ENCODE results near the gene CACNA1I. TPM values are rescaled to one million over a fixed set of nuclear protein-coding genes. Genes with fewer than 3 reads are reported as not detected.
"Not testable (repeated sequence)": the region's sequence is repeated elsewhere in the genome, so short reads cannot be mapped to it uniquely, and the experiment has no call there.

CACNA1I gene
- total RNA-seq, 1 experiment from 2014 or later: 0.02 TPM

DNA sequence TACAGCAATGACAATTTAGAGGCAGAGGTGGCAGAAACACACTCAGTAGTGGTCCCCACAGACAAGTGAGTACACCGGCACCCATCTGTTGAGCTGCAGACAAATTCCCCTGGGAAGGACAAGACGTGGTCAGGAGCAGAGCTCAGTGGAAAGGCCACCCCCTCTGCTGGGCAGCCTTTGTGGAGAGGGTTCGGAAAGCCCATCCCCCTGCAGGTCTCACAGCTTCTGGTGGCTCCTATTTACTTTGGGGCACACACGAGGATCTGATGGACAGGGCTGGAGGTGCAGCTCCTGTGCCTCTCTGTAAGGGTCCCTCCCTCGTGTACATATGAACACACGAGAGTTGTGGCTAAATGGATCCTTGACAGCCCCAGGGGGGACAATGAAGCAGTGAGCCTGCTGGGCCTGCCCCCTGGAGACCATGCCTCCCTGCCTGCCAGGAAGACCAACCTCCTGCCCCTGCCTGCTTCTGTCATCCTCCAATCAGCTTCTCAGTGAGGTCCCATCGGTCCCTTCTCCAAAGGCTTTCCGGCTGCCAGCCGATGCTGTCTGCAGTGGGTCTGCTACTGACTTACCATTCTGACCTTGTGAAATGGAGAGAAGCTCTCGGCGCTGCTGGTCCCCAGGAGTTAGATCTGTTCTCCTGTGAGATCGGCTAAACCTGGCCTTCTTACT lies 161.5 kb downstream of the CACNA1I start:
- TF ChIP-seq, protein P1, sequence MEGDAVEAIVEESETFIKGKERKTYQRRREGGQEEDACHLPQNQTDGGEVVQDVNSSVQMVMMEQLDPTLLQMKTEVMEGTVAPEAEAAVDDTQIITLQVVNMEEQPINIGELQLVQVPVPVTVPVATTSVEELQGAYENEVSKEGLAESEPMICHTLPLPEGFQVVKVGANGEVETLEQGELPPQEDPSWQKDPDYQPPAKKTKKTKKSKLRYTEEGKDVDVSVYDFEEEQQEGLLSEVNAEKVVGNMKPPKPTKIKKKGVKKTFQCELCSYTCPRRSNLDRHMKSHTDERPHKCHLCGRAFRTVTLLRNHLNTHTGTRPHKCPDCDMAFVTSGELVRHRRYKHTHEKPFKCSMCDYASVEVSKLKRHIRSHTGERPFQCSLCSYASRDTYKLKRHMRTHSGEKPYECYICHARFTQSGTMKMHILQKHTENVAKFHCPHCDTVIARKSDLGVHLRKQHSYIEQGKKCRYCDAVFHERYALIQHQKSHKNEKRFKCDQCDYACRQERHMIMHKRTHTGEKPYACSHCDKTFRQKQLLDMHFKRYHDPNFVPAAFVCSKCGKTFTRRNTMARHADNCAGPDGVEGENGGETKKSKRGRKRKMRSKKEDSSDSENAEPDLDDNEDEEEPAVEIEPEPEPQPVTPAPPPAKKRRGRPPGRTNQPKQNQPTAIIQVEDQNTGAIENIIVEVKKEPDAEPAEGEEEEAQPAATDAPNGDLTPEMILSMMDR (IDR thresholded peaks at IDR 0.05; ENCODE audit: unreplicated experiment): no peak
- Mint-ChIP-seq H3K4me3 (ENCODE audit: unreplicated experiment) (no peak overlapping the region), H3K27me3 (ENCODE audit: insufficient read depth, unreplicated experiment) (peaks cover 57% of the 10 kb centered on the region), H3K27ac (ENCODE audit: low read depth, unreplicated experiment) (no peak overlapping the region), H3K4me1 (ENCODE audit: insufficient read depth, unreplicated experiment) (no peaks in the 10 kb centered on the region), H3K36me3 (ENCODE audit: insufficient read depth, unreplicated experiment) (no peaks in the 10 kb centered on the region), H3K9me3 (ENCODE audit: unreplicated experiment) (no peaks in the 10 kb centered on the region)
- no TSS peak for BruUV-seq (replicated peaks)
- ChIA-PET POLR2A (interaction anchor here (1.2 kb wide), 1 partner anchor 12 kb away, joined by 3 read pairs; no protein-coding TSS in a partner anchor), CTCF (no interaction called here)
- DNase-seq (ENCODE audit: unreplicated experiment): no peak
- intact Hi-C loops (cut with micrococcal nuclease): no loop called here

DNA sequence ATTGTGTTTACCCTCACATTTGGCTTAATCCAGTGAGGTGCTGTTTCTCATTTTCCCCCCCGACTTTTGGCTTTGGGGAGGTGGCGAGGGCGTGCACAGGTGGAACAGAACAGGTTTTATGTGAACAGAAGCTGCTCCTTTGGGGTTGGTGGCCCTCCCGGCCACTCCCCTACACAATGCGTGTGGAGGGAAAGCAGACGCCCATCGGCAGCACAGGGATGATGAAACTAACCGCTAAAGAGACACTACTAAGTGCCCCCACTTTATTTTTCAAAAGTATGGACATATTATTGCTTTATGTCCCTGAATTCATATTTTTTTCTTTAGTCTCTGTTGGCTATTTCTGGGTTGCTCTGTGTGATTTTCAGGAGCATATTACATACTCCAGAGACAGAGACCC lies 162.1 kb downstream of the CACNA1I start:
- ChIA-PET CTCF (interaction anchor here (0.5 kb wide), 1 partner anchor 234 kb away, joined by 3 read pairs; no protein-coding TSS in a partner anchor), POLR2A (no interaction called here)
- no TSS peak for BruUV-seq (replicated peaks)
- TF ChIP-seq, protein P1 (IDR thresholded peaks at IDR 0.05; ENCODE audit: unreplicated experiment): no peak
- no peak overlapping the region for H3K27ac Mint-ChIP-seq (ENCODE audit: low read depth, unreplicated experiment)
- no peak for DNase-seq (ENCODE audit: unreplicated experiment)
- peaks cover 57% of the 10 kb centered on the region for H3K27me3 Mint-ChIP-seq (ENCODE audit: insufficient read depth, unreplicated experiment)
- no peaks in the 10 kb centered on the region for H3K9me3 Mint-ChIP-seq (ENCODE audit: unreplicated experiment)
- no peak overlapping the region for H3K4me3 Mint-ChIP-seq (ENCODE audit: unreplicated experiment)
- no peaks in the 10 kb centered on the region for H3K36me3 Mint-ChIP-seq (ENCODE audit: insufficient read depth, unreplicated experiment)
- no peaks in the 10 kb centered on the region for H3K4me1 Mint-ChIP-seq (ENCODE audit: insufficient read depth, unreplicated experiment)
- intact Hi-C loops (cut with micrococcal nuclease): no loop called here

DNA sequence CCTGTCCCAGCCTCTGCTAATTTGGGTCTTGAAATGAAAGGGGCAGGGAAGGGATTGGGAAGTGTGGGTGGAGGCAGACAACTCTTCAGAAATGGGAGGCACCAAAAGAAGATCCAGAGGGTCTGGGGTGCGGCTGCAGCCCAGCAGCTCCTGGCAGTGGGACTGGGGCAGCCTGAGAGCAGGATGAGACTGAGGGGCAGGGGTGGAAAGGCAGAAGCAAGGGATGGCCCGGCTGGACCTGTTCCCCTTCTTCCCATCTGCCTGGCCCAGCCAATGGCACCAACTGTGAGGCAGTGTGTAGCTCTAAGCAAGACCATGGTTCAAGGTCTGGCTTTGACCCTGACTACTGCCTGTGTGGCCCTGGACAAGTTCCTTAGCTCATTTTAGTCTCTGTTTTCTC lies 162.6 kb downstream of the CACNA1I start:
- peaks cover 60% of the 10 kb centered on the region for H3K27me3 Mint-ChIP-seq (ENCODE audit: insufficient read depth, unreplicated experiment)
- intact Hi-C loops (cut with micrococcal nuclease): no loop called here
- H3K9me3 Mint-ChIP-seq (ENCODE audit: unreplicated experiment): no peaks in the 10 kb centered on the region
- no TSS peak for BruUV-seq (replicated peaks)
- H3K4me1 Mint-ChIP-seq (ENCODE audit: insufficient read depth, unreplicated experiment): no peaks in the 10 kb centered on the region
- no peaks in the 10 kb centered on the region for H3K36me3 Mint-ChIP-seq (ENCODE audit: insufficient read depth, unreplicated experiment)
- TF ChIP-seq, protein P1 (IDR thresholded peaks at IDR 0.05; ENCODE audit: unreplicated experiment): no peak
- ChIA-PET POLR2A (no interaction called here), CTCF (interaction anchor here (0.5 kb wide), 1 partner anchor 233 kb away, joined by 3 read pairs; no protein-coding TSS in a partner anchor)
- no peak overlapping the region for H3K27ac Mint-ChIP-seq (ENCODE audit: low read depth, unreplicated experiment)
- no peak overlapping the region for H3K4me3 Mint-ChIP-seq (ENCODE audit: unreplicated experiment)
- no peak for DNase-seq (ENCODE audit: unreplicated experiment)

DNA sequence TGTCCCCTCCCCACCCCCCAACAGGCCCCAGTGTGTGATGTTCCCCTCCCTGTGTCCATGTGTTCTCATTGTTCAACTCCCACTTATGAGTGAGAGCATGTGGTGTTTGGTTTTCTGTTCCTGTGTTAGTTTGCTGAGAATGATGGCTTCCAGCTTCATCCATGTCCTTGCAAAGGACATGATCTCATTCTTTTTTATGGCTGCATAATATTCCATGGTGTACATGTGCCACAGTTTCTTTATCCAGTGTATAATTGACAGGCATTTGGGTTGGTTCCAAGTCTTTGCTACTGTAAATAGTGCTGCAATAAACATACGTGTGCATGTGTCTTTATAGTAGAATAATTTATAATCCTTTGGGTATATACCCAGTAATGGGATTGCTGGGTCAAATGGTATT lies 163.5 kb downstream of the CACNA1I start:
- H3K9me3 Mint-ChIP-seq (ENCODE audit: unreplicated experiment); CTCF ChIA-PET: not testable (repeated sequence)
- peaks cover 64% of the 10 kb centered on the region for H3K27me3 Mint-ChIP-seq (ENCODE audit: insufficient read depth, unreplicated experiment)

More for the DNA sequence above, 163.5 kb downstream of the CACNA1I start:
- POLR2A ChIA-PET; H3K36me3 Mint-ChIP-seq (ENCODE audit: insufficient read depth, unreplicated experiment); DNase-seq (ENCODE audit: unreplicated experiment); H3K4me3 Mint-ChIP-seq (ENCODE audit: unreplicated experiment); BruUV-seq (replicated peaks); intact Hi-C loops (cut with micrococcal nuclease); H3K4me1 Mint-ChIP-seq (ENCODE audit: insufficient read depth, unreplicated experiment); H3K27ac Mint-ChIP-seq (ENCODE audit: low read depth, unreplicated experiment): not testable (repeated sequence)

All from MCF 10A (cell line).